Ammon's horn (tissue), 1 donor: ENCODE data around the gene PPM1A.
"Not testable (repeated sequence)": the region's sequence is repeated elsewhere in the genome, so short reads cannot be mapped to it uniquely, and the experiment has no call there.

ENCODE experiments used
- DNase-seq: peaks from one replicate; pipeline ENCODE4 v3.0.0-alpha.2; 2016; ENCODE audit warnings: low spot score

The PPM1A gene

DNA sequence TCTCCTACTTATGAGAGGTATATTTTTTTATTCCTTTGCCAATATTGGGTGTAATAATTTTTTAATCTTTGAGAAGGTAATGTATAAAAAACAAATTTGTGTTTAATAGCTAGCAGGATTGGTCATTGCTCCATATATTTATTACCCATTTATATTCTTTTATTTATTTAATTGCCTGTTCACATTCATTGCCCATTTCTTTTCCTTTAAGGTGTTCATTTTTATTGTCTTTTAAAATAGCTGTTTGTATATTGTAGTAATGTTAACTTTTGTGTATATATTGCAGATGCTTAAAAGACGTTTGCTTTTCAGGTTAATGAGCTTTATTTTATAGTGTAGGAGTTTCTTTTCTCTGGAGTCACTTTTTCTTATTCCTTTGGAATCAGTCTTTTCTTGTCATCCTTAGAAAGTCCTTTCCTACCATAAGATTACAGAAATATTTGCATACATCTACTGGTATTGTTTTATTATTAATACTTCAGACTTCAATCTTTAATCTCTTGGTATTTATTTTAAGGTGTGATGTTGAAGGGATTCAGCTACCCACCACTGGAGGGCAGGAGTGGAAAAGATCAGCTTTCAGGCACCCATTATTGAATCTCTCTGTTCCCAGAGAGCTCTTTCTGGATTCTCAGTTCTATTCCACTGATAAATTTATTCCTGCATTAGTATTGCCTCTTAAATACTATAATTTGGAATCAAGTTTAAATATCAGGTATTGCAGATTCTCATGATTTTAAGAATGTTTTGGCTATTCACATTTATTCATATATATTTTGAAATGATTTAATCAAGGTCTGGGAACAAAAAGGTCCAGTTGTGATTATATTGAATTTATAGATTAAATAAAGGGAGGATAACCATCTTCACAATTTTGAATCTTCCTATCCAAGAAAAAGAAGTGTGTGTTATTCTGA is 17.3 kb downstream of the PPM1A start:
- no peak for DNase-seq

DNA sequence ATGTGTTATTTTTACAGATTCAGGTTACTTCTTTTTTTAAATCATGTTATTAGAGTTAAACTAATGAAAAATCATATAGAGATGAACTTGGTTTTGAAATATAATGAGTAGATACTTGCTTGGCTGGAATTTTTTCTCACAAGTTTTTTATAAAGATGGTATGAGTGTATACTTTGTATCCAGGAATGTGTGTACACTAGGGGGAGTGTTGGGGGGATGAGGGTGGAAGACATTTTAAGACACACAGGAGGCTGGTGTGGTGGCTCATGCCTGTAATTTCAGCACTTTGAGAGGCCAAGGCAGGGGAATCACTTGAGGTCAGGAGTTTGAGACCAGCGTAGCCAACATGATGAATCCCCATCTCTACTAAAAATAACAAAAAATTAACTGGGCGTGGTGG is 23.2 kb downstream of the PPM1A start:
- no peak for DNase-seq

DNA sequence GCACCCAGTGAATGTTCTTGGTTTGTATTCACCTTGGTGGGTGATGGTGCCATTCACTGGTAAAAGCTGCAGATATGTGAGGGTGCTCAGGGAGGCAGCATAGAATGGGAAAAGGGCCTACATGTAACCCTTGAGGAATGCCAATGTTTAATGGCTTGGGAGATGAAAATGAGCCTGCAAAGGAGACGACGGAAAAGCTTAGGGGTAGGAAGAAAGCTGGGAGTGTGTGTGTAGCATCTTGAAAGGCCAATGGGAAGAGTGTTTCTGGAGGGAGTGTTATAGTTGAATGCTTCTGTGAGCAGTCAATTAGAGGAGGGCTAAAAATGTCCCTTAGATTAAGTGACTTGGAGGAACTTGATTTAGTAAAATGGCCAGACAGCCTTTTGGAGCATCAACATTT is 24.9 kb downstream of the PPM1A start:
- no peak for DNase-seq

- DNase-seq, result no peak
These were observed 25.4 kb downstream of the PPM1A start for GRCh38 chr14:60274448-60274847.

GRCh38 chr14:60275932-60276331 is 26.9 kb downstream of the PPM1A start:
- DNase-seq, result no peak

GRCh38 chr14:60276347-60276746 is 27.3 kb downstream of the PPM1A start:
- DNase-seq, result no peak

GRCh38 chr14:60277605-60278190 is 28.7 kb downstream of the PPM1A start:
- DNase-seq, result no peak

- DNase-seq, result no peak
These were observed 29.3 kb downstream of the PPM1A start for GRCh38 chr14:60278350-60278749.

DNA sequence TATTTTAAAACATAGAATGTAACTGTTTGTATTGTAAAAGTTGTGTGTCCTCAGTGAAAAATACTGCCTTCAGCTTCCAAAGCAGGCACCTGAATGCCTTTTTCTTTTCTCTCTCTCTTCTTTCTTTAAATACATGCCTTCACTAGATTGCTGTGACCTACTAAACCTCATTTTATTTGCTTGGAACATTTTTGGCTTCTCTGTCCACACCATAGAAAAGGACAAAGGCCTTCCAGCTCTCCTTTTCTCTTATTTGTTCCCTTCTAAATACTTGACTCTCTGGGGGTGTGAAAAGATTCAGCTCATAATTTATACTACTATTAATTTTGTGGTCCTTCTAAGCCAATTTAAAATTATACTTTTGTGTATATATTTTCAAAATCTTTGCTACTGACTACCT is 38.4 kb downstream of the PPM1A start:
- no peak for DNase-seq

DNA sequence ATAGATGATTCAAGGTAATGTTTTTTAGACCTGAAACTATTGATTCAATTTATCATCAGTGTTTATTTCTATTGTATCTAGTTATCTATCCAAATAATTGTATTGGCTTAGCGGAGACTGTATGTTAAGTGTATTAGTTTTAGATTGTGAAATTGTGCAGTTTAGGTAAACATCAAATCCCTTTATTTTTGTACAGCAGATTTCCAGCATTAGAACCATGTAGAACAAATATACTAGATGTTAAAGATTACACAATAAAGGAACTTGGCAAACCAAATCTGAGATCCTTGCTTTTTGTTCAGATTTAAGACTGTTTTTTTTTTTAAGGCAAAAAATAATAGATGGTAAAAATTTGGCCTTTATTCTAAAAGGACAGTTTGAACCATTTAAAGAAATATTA is 39.3 kb downstream of the PPM1A start:
- DNase-seq, result no peak

DNA sequence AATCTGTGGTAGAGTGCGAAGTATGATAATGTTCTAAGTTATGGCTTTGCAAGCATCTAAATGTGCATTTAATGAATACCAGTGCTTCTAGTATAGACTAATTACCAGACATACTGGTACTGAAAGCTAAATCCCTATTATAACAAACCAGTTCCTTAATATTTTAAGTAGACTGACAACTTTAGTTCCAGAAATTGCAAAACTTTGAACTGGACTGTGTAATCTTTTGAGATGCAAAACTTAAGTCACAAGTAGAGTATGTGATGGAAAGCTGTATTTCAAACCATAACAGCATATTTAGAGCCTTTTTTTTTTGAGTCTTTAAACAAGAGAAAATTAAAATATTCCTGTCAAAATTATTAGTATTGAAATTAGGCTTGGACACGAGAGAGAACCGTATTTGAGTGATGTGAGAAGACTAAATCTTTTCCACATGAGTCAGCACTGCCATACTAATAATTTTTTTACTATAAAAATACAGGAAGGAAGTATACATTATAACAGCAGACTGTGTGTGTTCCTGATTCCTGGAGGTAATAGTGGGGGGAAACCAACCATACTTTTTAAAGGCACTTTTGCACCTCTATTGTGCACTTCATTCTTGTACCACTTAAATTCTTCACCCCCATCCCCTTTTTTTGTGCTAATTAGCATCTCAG is 45.5 kb downstream of the PPM1A start:
- no peak for DNase-seq

- DNase-seq, result no peak
These were observed 51.0 kb downstream of the PPM1A start for GRCh38 chr14:60300019-60300418.

- DNase-seq, result no peak
These were observed 52.7 kb downstream of the PPM1A start for GRCh38 chr14:60301685-60302084.

GRCh38 chr14:60302663-60303062 is 53.6 kb downstream of the PPM1A start:
- no peak for DNase-seq

- DNase-seq, result no peak
These were observed 54.7 kb downstream of the PPM1A start for GRCh38 chr14:60303745-60304144.

DNA sequence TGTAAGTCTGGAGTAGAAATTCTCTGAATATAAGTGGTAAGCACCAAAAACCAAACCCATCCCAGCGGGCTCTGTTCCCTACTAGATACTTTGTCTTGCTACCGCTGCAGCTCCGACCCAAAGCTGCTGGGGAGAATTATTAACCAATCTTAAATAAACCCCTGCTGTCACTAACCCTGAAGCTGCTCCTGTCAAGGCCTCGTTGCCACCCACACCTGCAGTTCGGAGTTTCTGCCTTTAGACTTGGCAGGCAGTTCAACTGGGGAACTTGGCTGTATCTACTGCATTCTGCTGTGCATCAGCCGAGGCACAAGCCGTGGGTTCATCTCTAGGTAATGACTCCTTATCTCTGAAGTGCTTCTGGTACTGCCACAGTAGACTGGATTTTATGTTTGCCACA is 55.5 kb downstream of the PPM1A start:
- no peak for DNase-seq

DNA sequence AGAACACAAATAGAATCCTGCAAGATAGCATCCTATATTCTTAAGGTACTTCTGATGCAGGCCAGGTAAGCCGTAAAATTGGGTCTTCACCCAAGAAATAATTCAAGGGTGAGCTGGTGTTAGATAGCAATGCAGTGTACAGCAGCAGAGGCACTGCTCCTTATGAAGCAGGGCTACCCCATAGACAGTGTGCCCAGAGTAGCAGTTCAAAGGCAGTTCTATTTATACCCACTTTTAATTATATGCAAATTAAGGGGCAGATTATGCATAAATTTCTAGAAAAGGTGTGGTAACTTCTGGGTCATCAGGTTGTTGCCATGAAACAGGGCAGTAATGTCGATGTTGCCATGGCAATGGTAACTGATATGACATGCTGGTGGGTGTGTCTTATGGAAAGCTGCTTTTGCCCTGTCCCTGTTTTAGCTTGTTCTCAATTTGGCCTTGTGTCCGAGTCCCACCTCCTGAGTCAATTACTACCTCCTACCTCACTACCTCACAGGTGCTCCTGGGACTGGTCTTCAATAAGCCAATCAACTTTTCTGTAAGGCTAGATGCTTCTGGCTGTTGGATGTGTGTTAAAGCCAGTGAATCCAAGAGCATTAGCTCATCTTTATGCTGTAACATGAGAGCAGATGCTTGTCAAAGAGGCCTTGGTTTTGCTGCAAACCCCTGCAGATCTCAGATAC is 61.0 kb downstream of the PPM1A start:
- no peak for DNase-seq

- DNase-seq, result no peak
These were observed 62.4 kb downstream of the PPM1A start for GRCh38 chr14:60311417-60311816.

DNA sequence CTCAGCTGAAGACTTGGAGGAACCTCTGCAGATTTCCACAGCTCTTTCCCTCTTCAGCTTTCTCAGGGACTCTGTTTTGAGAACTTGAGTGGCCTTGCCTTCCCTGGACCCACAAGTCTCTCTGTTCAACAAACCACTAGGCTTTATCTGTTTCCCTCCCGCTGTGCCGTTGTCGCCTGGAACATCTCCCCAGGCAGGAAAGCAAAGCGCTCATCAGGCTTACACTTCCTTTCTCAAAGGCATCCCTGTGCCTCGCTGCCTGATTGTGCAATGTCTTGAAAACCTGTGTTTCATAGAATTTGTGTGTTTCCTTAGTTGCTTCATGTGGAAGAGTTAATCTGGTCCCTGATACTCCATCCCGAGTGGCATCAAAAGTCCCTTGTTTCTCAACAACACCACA is 64.1 kb downstream of the PPM1A start:
- DNase-seq, result no peak

GRCh38 chr14:60315196-60315990 is 66.4 kb downstream of the PPM1A start:
- no peak for DNase-seq

- DNase-seq, result no peak
These were observed 68.6 kb downstream of the PPM1A start for GRCh38 chr14:60317609-60318008.

- DNase-seq, result not testable (repeated sequence)
These were observed 71.8 kb downstream of the PPM1A start for GRCh38 chr14:60320860-60321259.
